Activated CD4-positive, alpha-beta T cell treated with anti-CD3 and anti-CD28 coated beads for 1 hour (primary cell): ENCODE data around the gene TMEM117.
"Not testable (repeated sequence)": the region's sequence is repeated elsewhere in the genome, so short reads cannot be mapped to it uniquely, and the experiment has no call there.

Source experiments
- DNase-seq: peaks from one replicate; pipeline ENCODE4 v3.0.0-alpha.2; 2020

Gene TMEM117

GRCh38 chr12:44334347-44334746 is 498.5 kb downstream of the TMEM117 start:
- DNase-seq, result no peak

DNA sequence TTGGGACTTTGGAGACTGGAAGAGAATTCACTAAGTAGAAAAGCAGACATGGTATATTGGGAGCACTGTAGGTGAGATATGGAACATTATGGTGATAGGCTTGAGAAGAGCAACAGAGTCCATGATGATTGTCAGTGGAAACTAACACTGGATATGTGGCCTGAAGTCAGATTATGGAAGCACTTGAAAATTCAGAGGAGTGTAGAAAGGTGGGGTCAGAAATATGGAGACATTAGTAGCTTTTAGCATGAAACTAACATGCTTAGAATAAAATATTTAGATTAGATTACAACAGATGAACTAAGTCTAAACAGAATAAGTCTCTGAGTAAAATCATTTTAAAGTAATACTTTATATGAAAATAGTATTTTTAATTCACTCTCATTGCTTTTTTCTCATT is 499.1 kb downstream of the TMEM117 start:
- no peak for DNase-seq

DNA sequence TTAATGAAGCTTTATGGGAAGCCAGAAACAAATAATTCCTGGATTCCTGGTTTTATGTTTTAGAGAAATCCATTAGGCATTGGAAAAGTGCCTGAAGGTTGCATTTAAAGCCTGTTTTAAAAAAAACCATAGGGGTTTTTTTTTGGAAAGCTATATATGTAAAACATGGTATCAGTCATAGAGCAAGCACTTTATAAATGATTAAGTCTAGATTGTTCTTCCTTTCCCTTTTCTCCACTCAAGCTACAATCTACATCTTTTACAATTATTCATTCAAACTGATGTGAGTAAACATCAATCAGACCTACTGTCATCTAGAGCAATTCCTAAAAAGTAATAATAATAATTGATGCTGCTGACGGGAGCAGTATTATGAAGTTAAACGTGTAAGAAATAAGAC is 500.7 kb downstream of the TMEM117 start:
- DNase-seq, result no peak

DNA sequence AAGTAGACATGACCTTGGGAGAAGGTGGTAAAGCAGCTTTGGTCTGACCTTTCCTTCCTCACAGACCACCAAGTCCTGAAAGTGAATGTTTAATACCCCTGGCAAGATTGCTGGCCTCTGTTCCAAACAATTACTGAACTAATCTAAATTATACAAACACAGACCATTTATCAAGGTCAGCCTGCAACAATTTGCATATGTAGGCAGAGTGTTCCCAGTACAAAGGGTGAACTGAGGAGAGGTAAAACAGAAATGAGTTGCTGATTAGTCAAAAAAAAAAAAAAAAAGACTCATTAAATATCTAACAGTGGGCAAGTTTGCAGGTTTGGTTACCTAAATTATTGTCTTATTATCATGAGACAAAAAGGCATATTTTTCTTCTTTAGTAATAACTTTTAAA is 506.5 kb downstream of the TMEM117 start:
- no peak for DNase-seq

- no peak for DNase-seq
Observed at GRCh38 chr12:44347145-44347544, 511.3 kb downstream of the TMEM117 start.

GRCh38 chr12:44357494-44357893 is 521.6 kb downstream of the TMEM117 start:
- DNase-seq, result no peak

GRCh38 chr12:44358636-44359035 is 522.8 kb downstream of the TMEM117 start:
- no peak for DNase-seq

DNA sequence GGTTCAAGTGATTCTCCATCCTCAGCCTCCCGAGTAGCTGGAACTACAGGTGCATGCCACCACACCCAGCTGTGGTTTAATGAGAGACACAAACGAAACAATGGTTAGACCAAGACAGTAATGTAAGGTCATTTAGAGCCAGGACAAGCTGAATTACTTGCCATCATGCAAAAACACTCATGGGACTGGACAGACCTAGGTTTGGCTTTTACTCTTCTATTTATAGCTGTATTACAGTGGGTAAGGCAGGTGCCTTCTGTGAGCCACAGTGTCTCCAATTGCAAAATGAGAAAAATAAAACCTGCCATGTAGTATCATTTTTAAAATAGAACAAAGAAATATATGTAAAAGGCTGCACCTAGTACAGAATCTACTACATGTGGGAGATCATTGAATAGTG is 527.1 kb downstream of the TMEM117 start:
- no peak for DNase-seq

DNA sequence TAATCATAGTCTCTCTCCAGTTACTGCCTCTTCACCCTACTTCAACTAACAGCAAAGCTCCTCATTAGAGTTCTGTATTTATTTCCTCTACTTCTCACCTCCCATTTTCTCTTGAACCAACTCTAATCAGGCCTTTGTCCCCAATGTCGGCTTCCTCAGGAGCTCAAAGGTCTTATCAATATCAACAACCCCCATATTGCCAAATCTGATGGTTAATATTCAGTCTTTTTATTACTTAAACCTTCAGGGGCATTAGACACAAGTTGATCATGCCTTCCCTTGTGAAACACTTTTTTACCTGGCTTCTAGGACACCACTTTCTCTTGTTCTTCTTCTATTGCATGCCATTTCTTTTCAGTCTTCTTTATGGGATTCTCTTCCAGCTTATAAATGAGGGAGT is 531.3 kb downstream of the TMEM117 start:
- DNase-seq, result no peak

DNA sequence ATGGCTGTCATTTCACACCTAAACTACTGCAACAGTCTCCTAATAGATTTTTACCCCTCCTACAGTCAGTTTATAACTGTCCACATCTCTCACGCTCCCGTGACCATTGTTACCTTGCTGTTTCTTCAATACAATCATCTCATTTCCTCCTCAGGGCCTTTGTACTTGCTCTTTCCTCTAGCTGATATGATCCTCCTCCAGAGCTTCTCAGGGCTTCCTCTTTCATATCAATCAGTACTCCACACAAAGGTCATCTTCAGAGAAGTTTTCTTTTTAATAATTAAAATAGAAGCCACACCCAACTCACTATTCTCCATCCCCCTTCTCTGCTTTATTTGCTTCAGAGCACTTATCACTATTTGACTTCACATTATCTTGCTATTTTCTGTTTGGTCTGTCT is 532.0 kb downstream of the TMEM117 start:
- no peak for DNase-seq

DNA sequence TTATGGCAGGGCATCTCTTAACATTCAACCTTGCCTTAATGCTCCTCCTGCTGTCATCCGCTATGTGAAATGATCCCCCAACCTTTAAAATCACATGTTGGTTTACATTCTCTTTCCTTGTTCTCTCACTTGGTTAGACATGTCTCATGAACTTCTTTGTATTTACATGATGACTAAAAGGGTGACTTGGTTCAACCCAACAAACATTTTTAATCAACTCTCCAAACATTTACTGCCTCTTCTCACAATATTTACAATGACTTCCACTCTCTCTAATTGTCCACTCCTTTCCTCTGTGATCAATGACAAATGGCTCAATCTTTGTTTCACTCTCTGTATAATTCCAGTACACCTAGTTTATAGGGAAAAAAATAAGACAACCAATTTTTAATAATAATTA is 534.1 kb downstream of the TMEM117 start:
- no peak for DNase-seq

- no peak for DNase-seq
Observed at GRCh38 chr12:44370982-44371381, 535.1 kb downstream of the TMEM117 start.

- DNase-seq, result no peak
Observed at GRCh38 chr12:44372259-44372658, 536.4 kb downstream of the TMEM117 start.

DNA sequence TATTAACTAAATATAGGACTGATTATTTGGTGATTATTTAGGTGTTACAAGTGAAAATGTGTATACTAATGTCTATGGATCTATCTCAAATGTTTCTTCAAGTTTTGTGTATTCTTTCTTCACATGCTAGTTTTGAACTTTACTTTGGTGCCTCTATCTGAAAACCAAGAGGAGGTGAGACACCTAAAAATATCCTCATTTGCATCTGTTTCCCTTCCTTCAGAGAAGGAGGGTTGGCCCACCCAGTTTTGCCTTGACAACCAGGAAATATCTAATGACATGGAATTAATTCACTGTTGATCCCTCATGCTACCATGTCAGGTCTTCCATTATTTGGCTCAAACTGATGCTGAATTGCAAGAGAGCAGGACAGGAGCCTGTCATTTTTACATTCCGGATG is 539.8 kb downstream of the TMEM117 start:
- no peak for DNase-seq

DNA sequence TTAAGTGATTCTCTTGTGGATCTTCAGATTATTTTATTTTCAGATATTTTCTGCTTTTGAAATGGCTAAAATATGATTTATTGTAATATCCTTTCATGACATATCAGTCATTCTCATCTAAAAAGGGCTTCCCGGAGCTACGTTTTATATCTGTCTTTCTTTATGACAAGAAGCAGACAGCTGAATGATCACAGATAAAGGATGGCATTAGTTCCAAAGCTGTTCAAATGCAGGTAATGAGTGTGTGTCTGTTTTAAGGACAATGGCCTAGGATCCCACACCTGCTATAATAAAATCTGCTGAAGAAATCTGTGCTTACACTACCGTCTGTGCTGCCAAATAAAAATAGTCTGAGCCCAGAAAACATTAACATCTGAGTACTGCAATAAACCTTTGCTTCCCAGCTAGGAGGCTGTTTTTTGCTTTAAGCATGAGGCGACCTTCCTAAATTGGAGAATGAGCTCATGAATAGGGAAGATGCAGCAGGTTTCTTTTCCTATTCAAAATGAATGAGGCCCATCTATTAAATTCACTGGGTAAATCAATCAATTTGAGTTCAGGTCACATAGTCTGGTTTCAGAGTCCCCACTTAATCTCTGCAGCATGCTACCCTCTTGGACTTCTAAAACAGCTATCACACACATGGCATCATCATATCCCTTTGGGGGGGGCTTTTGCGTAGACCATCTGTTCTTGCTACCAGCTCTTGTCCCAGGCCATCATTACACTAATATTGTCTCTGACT is 541.7 kb downstream of the TMEM117 start:
- no peak for DNase-seq

DNA sequence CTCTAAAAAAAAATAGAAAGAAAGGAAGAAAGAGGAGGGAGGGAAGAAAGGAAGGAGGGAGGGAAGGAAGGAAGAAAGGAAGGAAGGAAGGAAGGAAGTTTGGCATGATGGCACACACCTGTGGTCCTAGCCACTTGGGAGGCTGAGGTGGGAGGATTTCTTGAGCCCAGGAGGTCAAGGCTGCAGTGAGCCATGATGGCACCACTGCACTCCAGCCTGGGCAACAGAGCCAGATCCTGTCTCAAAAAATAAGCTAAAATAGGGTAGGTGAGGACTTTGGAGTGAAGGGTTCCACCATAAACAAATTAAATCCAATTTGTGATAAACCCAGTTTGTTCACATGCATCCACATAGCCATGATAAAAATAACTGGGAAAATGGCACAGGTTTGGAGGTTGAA is 543.2 kb downstream of the TMEM117 start:
- DNase-seq, result not testable (repeated sequence)

GRCh38 chr12:44379831-44380230 is 544.0 kb downstream of the TMEM117 start:
- no peak for DNase-seq

DNA sequence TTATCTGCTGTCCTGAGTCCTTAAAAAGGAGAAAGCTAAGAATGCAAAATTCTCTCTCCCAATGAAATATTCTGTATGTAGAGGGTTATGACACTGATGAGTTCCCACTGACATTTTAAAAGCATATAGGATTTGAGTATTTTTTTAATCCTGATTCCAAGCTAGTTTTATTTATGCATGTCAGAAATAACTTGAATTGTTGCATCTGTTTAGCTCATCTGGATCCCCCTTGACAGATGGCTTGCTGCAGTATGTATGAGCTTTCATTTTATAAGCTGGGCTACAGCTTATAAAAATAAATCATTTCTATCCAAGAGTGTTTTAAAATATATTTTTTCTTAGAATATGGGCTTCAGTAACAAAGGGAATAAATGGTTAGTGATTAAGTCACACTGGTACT is 545.0 kb downstream of the TMEM117 start:
- DNase-seq, result no peak

GRCh38 chr12:44381341-44381740 is 545.5 kb downstream of the TMEM117 start:
- no peak for DNase-seq

GRCh38 chr12:44384136-44384535 is 548.3 kb downstream of the TMEM117 start:
- no peak for DNase-seq

GRCh38 chr12:44385964-44386363 is 550.1 kb downstream of the TMEM117 start:
- no peak for DNase-seq

- DNase-seq, result no peak
Observed at GRCh38 chr12:44387581-44387980, 551.7 kb downstream of the TMEM117 start.

GRCh38 chr12:44389038-44389437 is 553.2 kb downstream of the TMEM117 start:
- DNase-seq, result no peak

GRCh38 chr12:44389896-44390295 is 554.0 kb downstream of the TMEM117 start:
- DNase-seq, result no peak

DNA sequence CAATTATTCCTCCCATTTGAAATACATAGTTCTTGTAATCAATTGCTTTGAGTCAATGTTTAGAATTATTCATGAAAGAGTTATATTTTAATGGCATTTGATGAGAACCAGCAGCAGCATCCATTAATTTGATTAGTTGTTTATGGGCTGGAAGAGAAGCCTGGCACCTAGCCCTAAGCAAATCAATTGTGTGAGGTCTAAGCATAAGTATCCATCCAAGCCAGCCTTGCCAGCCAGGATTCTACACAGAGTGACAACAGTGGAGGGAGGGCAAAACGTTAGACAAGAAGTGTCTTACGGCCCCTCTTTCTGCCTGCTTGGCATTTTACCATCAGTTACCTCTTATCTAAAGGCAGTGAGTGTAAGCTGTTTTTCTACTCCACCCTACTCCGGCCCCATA is 561.8 kb downstream of the TMEM117 start:
- no peak for DNase-seq
